HG02852 (cell line): Measurements from ENCODE around the gene FHIT.

ENCODE experiments used
- ATAC-seq: cut with Tn5 transposase; IDR thresholded peaks from one replicate; pipeline ENCODE4 v1.9.1; 2021; ENCODE audit warnings: mild to moderate bottlenecking, moderate library complexity; ENCODE audit not compliant: unreplicated experiment

FHIT gene

GRCh38 chr3:59994732-59995304 is 1256.4 kb downstream of the FHIT start:
- no peak for ATAC-seq

- ATAC-seq: no peak
Observed at GRCh38 chr3:59992578-59992977, 1258.7 kb downstream of the FHIT start.

- ATAC-seq: no peak
Observed at GRCh38 chr3:59990915-59991314, 1260.3 kb downstream of the FHIT start.

GRCh38 chr3:59982510-59982909 is 1268.7 kb downstream of the FHIT start:
- ATAC-seq: no peak

GRCh38 chr3:59981377-59981776 is 1269.9 kb downstream of the FHIT start:
- ATAC-seq: no peak

GRCh38 chr3:59980576-59980975 is 1270.7 kb downstream of the FHIT start:
- no peak for ATAC-seq

GRCh38 chr3:59979542-59979941 is 1271.7 kb downstream of the FHIT start:
- ATAC-seq: no peak

GRCh38 chr3:59978979-59979378 is 1272.3 kb downstream of the FHIT start:
- peak; percentile 95 for ATAC-seq

- ATAC-seq: no peak
Observed at GRCh38 chr3:59970796-59971195, 1280.5 kb downstream of the FHIT start.

GRCh38 chr3:59970376-59970775 is 1280.9 kb downstream of the FHIT start:
- no peak for ATAC-seq

GRCh38 chr3:59968513-59969045 is 1282.7 kb downstream of the FHIT start:
- no peak for ATAC-seq

GRCh38 chr3:59963676-59964075 is 1287.6 kb downstream of the FHIT start:
- ATAC-seq: no peak

- ATAC-seq: no peak
Observed at GRCh38 chr3:59957150-59957549, 1294.1 kb downstream of the FHIT start.

GRCh38 chr3:59953104-59953503 is 1298.1 kb downstream of the FHIT start:
- ATAC-seq: no peak

GRCh38 chr3:59949311-59949710 is 1301.9 kb downstream of the FHIT start:
- ATAC-seq: no peak

GRCh38 chr3:59946401-59946800 is 1304.9 kb downstream of the FHIT start:
- ATAC-seq: no peak

GRCh38 chr3:59940718-59941117 is 1310.5 kb downstream of the FHIT start:
- no peak for ATAC-seq

- ATAC-seq: no peak
Observed at GRCh38 chr3:59939826-59940426, 1311.3 kb downstream of the FHIT start.

GRCh38 chr3:59938828-59939227 is 1312.4 kb downstream of the FHIT start:
- no peak for ATAC-seq

GRCh38 chr3:59937201-59937600 is 1314.1 kb downstream of the FHIT start:
- no peak for ATAC-seq

- ATAC-seq: no peak
Observed at GRCh38 chr3:59936472-59936871, 1314.8 kb downstream of the FHIT start.

- peak; percentile 99 for ATAC-seq
Observed at GRCh38 chr3:59935025-59935424, 1316.2 kb downstream of the FHIT start.

GRCh38 chr3:59934560-59934959 is 1316.7 kb downstream of the FHIT start:
- ATAC-seq: peak; percentile 18
